ENCODE results near the gene CDHR5.

The CDHR5 gene

GRCh38 chr11:608791-609251, 15.9 kb downstream of the CDHR5 start:
- DNase-seq, result no peak

DNA sequence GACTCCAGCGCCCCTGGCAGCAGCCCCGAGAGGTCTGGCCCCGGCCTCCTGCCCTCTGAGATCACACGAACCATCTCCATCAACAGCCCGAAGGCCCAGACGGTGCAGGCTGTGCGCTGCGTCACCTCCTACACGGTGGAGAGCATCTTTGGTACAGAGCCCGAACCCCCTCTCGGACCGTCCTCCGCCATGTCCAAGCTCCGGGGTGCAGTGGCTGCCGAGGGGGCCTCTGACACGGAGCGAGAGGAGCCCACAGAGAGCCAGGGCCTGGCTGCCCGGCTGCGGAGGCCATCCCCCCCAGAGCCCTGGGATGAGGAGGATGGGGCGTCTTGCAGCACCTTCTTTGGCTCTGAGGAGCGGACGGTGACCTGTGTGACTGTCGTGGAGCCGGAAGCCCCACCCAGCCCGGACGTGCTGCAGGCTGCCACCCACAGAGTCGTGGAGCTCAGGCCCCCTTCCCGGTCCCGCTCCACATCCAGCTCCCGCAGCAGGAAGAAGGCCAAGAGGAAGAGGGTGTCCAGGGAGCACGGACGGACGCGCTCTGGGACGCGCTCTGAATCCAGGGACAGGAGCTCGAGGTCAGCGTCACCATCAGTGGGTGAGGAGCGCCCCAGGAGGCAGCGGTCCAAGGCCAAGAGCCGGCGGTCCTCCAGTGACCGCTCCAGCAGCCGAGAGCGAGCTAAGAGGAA, 16.6 kb downstream of the CDHR5 start:
- no peak for DNase-seq

GRCh38 chr11:607020-607780, 17.6 kb downstream of the CDHR5 start:
- no peak for DNase-seq

GRCh38 chr11:606245-606644, 18.5 kb downstream of the CDHR5 start:
- no peak for DNase-seq

GRCh38 chr11:605286-606129, 19.2 kb downstream of the CDHR5 start:
- DNase-seq, result no peak

DNA sequence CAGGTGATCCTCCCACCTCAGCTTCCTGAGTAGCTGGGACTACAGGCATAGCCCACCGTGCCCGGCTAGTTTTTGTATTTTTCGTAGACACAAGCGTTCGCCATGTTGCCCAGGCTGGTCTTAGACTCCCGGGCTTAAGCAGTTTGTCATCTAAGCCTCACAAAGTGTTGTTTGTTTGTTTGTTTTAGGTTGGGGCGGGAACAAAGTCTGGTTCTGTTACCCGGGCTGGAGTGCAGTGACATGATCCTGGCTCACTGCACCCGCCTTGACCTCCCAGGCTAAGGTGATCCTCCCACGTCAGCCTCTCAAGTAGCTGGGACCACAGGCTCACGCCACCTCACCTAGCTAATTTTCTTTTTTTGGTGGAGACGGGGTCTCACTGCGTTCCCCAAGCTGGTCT, 21.6 kb downstream of the CDHR5 start:
- no peak for DNase-seq

DNA sequence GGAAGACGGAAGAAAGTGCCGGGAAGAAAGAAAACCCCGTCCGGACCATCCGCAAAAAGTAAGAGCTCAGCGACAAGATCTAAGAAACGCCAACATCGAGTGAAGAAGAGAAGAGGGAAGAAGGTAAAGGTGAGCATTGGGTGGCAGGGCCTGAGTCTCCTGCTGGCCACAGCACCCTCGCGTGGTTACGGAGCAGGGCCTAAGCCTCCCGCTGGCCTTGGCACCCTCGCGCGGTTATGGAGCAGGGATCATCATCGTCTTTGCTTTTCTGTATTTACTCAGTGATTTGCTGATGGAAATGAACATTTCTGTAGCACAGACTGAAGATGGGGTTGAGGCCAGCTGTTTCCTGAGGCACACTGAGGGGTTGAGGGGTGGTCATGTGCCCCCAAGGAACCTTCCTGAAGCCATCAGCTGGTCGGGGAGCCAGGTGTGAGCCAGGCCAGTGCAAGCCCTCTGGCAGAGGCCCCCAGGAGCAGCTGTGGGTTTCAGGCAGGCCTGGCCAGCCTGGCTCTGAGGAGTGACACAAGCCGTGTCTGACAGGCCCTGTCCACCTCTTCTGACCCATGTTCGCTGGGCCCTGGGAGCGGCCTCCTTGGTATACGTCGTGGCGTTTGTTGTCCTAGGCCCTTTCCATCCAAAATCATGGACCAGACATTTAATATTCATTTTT, 23.0 kb downstream of the CDHR5 start:
- DNase-seq, result no peak

DNA sequence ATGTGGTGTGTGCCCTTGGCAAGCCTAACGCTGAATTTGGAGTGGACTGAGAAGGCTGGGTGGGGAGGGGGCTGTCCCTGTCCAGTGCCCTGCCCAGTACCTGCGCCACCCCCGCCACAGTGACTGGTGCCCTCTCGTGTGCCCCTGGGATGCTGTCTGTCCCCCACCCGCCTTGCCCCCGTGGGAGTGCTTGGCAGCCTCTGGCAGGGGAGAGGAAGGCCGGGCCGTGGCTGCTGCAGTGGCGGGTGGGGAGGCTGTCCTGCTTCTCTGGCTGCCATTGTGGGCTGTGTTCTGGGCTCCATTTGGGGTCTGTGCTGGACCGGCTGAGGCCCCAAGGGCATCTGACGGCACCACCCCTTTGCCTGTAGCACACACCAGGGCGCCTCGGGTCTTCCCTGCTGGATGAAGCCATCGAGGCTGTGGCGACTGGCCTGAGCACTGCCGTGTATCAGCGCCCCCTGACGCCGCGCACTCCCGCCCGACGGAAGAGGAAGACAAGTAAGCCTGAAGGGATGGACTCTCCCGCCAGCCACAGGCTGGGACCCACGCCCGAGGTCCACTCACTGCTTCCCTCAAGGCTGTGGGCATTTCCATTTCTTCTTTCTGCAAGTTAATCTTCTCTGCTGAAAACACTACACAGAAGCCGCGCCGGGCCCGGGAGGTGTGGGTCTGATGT, 26.6 kb downstream of the CDHR5 start:
- no peak for DNase-seq

- no peak for DNase-seq
Measured at GRCh38 chr11:597166-597725, 27.5 kb downstream of the CDHR5 start.

DNA sequence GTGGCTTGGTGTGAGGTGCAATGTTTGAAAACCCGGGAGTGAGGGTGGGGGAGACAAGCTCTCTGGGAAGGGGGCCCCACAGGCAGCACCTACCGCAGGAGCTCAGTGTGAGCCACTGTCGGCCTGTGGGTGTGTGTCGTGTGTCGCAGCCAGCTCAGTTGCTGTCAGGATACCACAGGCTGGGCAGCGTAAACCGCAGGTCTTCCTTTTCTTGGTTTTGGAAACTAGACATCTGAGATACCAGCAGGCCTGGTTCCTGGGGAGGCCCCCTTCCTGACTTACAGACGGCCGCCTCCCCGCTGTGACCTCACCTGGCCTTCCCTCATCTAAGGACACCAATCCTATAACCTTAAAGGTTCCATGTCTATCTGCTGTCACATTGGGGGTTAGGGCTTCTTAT, 28.4 kb downstream of the CDHR5 start:
- no peak for DNase-seq

DNA sequence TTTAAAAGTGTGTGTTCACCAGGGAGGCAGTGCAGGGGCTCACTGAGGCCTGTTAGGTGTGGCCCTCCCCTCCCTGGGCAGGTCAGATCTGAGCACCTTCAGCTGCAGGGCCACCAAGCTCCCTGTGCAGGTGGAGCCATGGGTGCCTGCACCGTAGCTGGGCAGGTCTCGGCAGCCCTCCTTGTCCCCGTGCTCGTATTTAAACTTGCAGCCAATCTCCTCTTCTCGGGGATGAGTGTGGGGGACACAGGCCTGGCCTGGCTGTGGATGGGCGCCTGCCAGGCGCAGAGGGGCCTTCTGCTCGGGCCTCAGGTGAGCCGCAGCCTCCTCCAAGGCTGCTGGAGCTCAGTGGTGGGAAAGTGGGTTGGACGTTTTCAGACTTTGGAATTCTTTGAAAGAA, 29.4 kb downstream of the CDHR5 start:
- DNase-seq, result no peak

- DNase-seq, result no peak
Measured at GRCh38 chr11:593347-593746, 31.4 kb downstream of the CDHR5 start.

DNA sequence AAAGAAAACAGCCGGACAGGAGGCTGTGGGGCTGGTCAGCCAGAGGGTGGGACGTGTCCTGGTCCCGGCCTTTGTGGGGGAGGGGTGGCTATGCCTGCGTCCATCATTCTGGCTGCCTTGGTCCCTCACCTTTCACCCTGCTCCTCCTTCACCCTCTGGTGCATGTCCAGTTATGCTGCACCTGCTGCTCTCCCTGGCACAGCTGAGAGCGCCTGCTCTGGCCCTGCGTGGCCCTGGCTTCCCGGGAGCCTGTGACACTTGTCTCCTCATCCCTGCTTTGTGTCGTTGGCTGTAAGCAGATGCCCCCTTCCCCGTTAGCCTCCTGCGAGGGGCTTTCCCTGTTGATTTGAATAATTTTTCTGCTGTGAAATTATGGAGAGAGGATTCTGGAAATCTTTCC, 31.8 kb downstream of the CDHR5 start:
- no peak for DNase-seq

GRCh38 chr11:592501-592900, 32.3 kb downstream of the CDHR5 start:
- no peak for DNase-seq

DNA sequence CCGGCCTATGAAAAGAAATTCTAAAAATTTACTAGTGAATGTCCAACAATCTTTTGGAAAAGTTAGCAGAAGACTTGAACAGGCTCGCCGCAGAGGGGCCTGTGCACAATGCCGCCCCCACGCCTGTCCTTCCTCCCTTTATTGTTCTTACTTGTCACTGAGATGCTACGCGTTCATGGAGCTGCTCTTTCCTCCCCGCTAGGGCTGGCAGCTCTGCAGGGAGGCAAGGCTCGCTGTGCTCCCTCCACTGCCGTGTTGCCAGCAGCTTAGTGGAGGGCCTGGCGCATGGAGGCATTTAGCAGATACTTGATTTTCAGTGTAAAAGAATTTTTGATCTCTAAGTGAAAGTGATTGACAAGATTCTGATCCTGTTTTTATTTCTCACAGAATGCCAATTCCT, 33.8 kb downstream of the CDHR5 start:
- DNase-seq, result no peak

DNA sequence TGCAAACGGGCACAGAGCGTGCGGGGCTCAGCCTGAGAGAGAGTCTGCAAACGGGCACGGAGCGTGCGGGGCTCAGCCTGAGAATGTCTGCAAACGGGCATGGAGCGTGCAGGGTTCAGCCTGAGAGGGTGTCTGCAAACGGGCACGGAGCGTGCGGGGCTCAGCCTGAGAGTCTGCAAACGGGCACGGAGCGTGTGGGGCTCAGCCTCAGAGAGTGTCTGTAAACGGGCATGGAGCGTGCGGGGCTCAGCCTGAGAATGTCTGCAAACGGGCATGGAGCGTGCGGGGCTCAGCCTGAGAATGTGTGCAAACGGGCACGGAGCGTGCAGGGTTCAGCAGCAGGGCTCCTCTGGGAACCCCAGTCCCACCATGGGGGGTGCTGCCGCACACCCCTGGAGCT, 35.0 kb downstream of the CDHR5 start:
- DNase-seq, result no peak

GRCh38 chr11:587978-588380, 36.8 kb downstream of the CDHR5 start:
- DNase-seq, result peak; percentile 73

DNA sequence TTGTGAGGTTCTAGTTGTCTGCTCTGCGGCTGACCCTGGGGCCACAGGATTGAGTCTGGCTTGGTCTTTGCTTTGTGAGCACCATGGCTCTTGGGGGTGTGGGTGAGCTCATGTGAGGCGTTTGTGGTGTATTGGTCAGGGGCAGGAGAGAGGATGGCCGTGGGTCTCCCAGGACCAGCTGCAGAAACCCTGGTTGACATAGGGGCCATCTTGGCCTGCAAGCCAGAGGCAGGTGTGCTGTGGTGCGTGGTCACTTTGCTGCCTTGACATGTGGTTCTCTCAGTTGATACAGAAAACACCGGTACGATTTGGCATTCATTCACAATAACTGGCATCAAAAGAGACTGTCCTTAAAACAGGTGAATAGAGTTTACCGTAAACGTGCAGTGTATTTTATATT, 37.2 kb downstream of the CDHR5 start:
- no peak for DNase-seq

DNA sequence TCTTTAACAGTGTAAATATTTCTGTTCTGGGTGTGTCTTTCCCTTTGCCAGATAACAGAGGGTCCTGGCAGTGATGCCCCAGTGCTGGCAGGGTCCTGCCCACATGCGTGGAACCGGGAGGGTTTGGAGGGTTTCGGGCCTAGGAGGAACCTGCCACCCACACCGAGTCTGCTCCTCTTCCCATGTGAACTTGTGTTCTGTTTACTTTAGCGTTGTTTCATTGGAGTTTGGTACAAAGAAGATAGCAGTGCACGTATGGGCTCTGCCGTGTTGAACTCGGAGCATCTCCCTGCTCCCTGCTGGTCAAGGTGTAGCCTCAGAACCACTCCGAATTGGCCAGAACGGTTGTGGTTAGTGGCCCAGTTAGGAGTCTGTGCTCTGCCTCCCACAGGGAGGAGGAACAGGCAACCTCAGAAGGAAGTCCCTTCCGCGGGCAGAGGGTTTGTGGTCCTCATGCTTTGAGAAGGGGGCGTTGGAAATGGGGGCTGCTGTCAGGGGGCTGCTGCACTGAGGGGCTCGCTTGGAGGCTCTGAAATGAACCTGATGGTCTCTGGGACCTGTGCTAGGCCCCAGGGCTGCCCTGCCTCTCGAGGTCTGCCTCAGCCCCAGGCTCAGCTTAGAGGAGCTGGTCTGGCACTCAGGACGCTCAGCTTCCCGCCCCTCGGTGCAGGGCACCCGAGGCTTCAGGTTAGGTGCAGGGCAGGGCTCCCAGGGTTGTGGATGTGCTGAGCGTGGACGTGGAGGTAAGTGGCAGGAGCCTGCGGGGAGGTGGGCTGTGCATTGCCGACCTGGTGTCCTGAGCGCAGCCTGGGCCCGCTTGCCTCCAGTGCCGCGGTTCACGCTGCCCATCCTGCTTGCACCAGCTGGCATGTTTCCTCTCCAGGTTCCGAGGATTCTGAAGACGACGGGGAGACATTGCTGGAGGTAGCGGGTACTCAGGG, 38.1 kb downstream of the CDHR5 start:
- DNase-seq, result no peak

- no peak for DNase-seq
Measured at GRCh38 chr11:584287-584686, 40.5 kb downstream of the CDHR5 start.

- DNase-seq, result no peak
Measured at GRCh38 chr11:581752-582151, 43.0 kb downstream of the CDHR5 start.

Measured in CD4-positive, alpha-beta T cell treated with Interleukin-12 subunit alpha and Interleukin-12 subunit beta, for 1 hour (primary cell).